ENCODE data around the gene ATR.
A peak's percentile ranks its signal among the peaks of the same experiment; 100 is the strongest.

The ATR gene

GRCh38 chr3:142507241-142507640, 71.3 kb downstream of the ATR start:
- in situ Hi-C loops (cut with HindIII; ENCODE audit: low sequenced_read_pairs): no loop called here
- TF ChIP-seq CTCF (IDR thresholded peaks at IDR 0.05; ENCODE audit: low read depth, low read length, missing control alignments): no peak

GRCh38 chr3:142502187-142502985, 76.1 kb downstream of the ATR start:
- no peak for DNase-seq (ENCODE audit: low read depth)
- H3K4me3 ChIP-seq (ENCODE audit: low read depth, low read length): no peak overlapping the region
- TF ChIP-seq CTCF (IDR thresholded peaks at IDR 0.05; ENCODE audit: low read depth, low read length, missing control alignments): no peak
- in situ Hi-C loops (cut with HindIII; ENCODE audit: low sequenced_read_pairs): no loop called here

More at GRCh38 chr3:142507241-142507640, 71.3 kb downstream of the ATR start:
- no peak for DNase-seq (ENCODE audit: low read depth)
- H3K4me3 ChIP-seq (ENCODE audit: low read depth, low read length): no peak overlapping the region

GRCh38 chr3:142501004-142501926, 77.3 kb downstream of the ATR start:
- peak; percentile 35 for DNase-seq (ENCODE audit: low read depth)
- in situ Hi-C loops (cut with HindIII; ENCODE audit: low sequenced_read_pairs): no loop called here
- TF ChIP-seq CTCF (IDR thresholded peaks at IDR 0.05; ENCODE audit: low read depth, low read length, missing control alignments): no peak
- no peak overlapping the region for H3K4me3 ChIP-seq (ENCODE audit: low read depth, low read length)

- H3K4me3 ChIP-seq (ENCODE audit: low read depth, low read length): no peak overlapping the region
- in situ Hi-C loops (cut with HindIII; ENCODE audit: low sequenced_read_pairs): no loop called here
- no peak for TF ChIP-seq CTCF (IDR thresholded peaks at IDR 0.05; ENCODE audit: low read depth, low read length, missing control alignments)
- no peak for DNase-seq (ENCODE audit: low read depth)
Observed at GRCh38 chr3:142500211-142500610, 78.3 kb downstream of the ATR start.

GRCh38 chr3:142498397-142499180, 79.9 kb downstream of the ATR start:
- in situ Hi-C loops (cut with HindIII; ENCODE audit: low sequenced_read_pairs): no loop called here
- no peak for DNase-seq (ENCODE audit: low read depth)
- no peak for TF ChIP-seq CTCF (IDR thresholded peaks at IDR 0.05; ENCODE audit: low read depth, low read length, missing control alignments)
- H3K4me3 ChIP-seq (ENCODE audit: low read depth, low read length): no peak overlapping the region

GRCh38 chr3:142497729-142498128, 80.8 kb downstream of the ATR start:
- in situ Hi-C loops (cut with HindIII; ENCODE audit: low sequenced_read_pairs): no loop called here
- no peak for TF ChIP-seq CTCF (IDR thresholded peaks at IDR 0.05; ENCODE audit: low read depth, low read length, missing control alignments)
- no peak overlapping the region for H3K4me3 ChIP-seq (ENCODE audit: low read depth, low read length)
- DNase-seq (ENCODE audit: low read depth): no peak
